Gastroesophageal sphincter (tissue), 4 donors: ENCODE results near the gene GTF2IRD1. TPM values are rescaled to one million over a fixed set of nuclear protein-coding genes. Genes with fewer than 3 reads are reported as not detected.
"Not testable (repeated sequence)": the region's sequence is repeated elsewhere in the genome, so short reads cannot be mapped to it uniquely, and the experiment has no call there.

Experiments used
- ATAC-seq: fragments of 150-250 bp; one replicate; pipeline ENCODE4 v1.9.1; 2016; ENCODE audit warnings: mild to moderate bottlenecking, moderate library complexity
- H3K27ac ChIP-seq, 4 donors: fragments of 200-600 bp; sonication (generic) in 3 of 4; 1 replicate in 3 of 4; 2 replicates in 1 of 4; pipeline ENCODE4 v1.5.1; 2016 to 2019
- H3K27me3 ChIP-seq: fragments of 200-600 bp; sonication (generic); one replicate; pipeline ENCODE4 v1.5.1; 2019
- H3K36me3 ChIP-seq, 2 donors: fragments of 200-600 bp; sonication (generic); one replicate each; pipeline ENCODE4 v1.5.1; 2019; ENCODE audit warnings: control low read depth in 1 of 2
- H3K4me1 ChIP-seq, 3 donors: fragments of 200-600 bp; sonication (generic); 1 replicate in 2 of 3; 2 replicates in 1 of 3; pipeline ENCODE4 v1.5.1; 2016 to 2019; ENCODE audit warnings: control low read depth in 2 of 3
- H3K4me3 ChIP-seq, 2 donors: fragments of 200-600 bp; sonication (generic); one replicate each; pipeline ENCODE4 v1.5.1; 2019; ENCODE audit warnings: mild to moderate bottlenecking in 1 of 2, moderate library complexity in 1 of 2
- H3K9me3 ChIP-seq, 3 donors: fragments of 200-600 bp; sonication (generic); one replicate each; pipeline ENCODE4 v1.5.1; 2017 to 2019; ENCODE audit warnings: control low read depth in 2 of 3
- EP300 ChIP-seq: sonication (generic); formaldehyde crosslinking; IDR thresholded peaks from one replicate; pipeline ENCODE4 v1.6.1; 2017; ENCODE audit warnings: antibody characterized with exemption, mild to moderate bottlenecking
- POLR2A ChIP-seq, 2 donors: fragments of 450-650 bp; IDR thresholded peaks; one replicate each; pipeline ENCODE4 v1.6.1; 2017; ENCODE audit warnings: antibody characterized with exemption in 2 of 2, mild to moderate bottlenecking in 2 of 2, moderate library complexity in 1 of 2
- POLR2AphosphoS5 ChIP-seq: sonication (generic); formaldehyde crosslinking; IDR thresholded peaks from one replicate; pipeline ENCODE4 v1.6.1; 2017; ENCODE audit warnings: antibody characterized with exemption
- WGBS, 2 donors: methylation state at CpG; one replicate each; pipeline ENCODE4 v1.1.5; 2018; ENCODE audit warnings: low coverage in 1 of 2; 5-methylcytosine and 5-hydroxymethylcytosine counted together
- total RNA-seq, 4 donors: library from RNA; depleted of rRNA; stranded (reverse); fragments of >200 nt; gene quantifications; one replicate each; pipeline ENCODE4 v1.1.0, GENCODE V29; 2016
- TF ChIP-seq, protein P1 (sequence below), 4 experiments: fragments of 200-600 bp in 2 of 4; fragments of 450-650 bp in 2 of 4; sonication (generic) in 1 of 4; IDR thresholded peaks; one replicate each; pipeline ENCODE4 v1.5.1; 2017 to 2019; ENCODE audit warnings: antibody characterized with exemption in 4 of 4, mild to moderate bottlenecking in 2 of 4, moderate library complexity in 2 of 4

The GTF2IRD1 gene
- total RNA-seq, 4 donors from 2014 or later: 21.5 to 49.0 (median 28.2) TPM

DNA sequence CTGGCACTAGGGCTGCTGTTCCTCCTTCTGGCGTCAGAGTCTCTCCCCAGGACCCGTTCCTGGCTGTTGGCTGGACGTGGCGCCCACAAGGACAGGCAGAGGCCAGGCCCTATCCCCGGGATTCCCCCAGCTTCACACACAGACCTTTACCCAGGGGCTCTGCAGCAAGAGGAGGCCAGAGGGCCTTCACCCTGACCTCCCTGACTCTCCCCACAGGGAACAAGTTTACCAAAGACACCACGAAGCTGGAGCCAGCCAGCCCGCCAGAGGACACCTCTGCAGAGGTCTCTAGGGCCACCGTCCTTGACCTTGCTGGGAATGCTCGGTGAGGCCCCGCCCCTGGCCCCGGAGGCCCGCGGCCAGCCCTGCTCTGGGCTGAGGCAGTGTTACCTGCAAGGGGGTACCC is 82.2 kb downstream of the GTF2IRD1 start:
- ATAC-seq: no peak
- TF ChIP-seq POLR2AphosphoS5: no peak
- TF ChIP-seq, protein P1, sequence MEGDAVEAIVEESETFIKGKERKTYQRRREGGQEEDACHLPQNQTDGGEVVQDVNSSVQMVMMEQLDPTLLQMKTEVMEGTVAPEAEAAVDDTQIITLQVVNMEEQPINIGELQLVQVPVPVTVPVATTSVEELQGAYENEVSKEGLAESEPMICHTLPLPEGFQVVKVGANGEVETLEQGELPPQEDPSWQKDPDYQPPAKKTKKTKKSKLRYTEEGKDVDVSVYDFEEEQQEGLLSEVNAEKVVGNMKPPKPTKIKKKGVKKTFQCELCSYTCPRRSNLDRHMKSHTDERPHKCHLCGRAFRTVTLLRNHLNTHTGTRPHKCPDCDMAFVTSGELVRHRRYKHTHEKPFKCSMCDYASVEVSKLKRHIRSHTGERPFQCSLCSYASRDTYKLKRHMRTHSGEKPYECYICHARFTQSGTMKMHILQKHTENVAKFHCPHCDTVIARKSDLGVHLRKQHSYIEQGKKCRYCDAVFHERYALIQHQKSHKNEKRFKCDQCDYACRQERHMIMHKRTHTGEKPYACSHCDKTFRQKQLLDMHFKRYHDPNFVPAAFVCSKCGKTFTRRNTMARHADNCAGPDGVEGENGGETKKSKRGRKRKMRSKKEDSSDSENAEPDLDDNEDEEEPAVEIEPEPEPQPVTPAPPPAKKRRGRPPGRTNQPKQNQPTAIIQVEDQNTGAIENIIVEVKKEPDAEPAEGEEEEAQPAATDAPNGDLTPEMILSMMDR (IDR thresholded peaks at IDR 0.05): no peak
- no peak for TF ChIP-seq POLR2A (IDR thresholded peaks at IDR 0.05)
- no peak for TF ChIP-seq EP300
- peaks cover 0 to 11% (median 0%) of the 10 kb centered on the region in 3 donors for H3K4me1 ChIP-seq
- no peaks in the 10 kb centered on the region for H3K27me3 ChIP-seq
- no peaks in the 10 kb centered on the region for H3K9me3 ChIP-seq
- no peak overlapping the region for H3K4me3 ChIP-seq
- peaks cover 0 to 98% of the 10 kb centered on the region in 2 donors for H3K36me3 ChIP-seq
- peak overlapping the region in 2 of 4 donors; percentile 35 to 37 for H3K27ac ChIP-seq
- no CpG with 5 or more reads among the region's 13 CpGs for WGBS, 2 donors

DNA sequence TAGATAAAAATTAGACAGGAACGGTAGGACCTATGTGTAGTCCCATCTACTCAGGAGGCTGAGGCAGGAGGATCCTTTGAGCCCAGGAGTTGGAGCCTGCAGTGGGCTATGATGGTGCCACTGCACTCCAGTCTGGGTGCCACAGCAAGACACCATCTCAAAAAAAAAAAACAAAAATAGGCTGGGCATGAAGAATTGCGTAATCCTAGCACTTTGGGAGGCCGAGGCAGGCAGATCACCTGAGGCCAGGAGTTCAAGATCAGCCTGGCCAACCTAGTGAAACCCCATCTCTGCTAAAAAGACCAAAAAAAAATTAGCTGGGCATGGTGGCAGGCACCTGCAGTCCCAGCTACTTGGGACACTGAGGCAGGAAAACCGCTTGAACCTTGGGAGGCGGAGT is 88.2 kb downstream of the GTF2IRD1 start:
- ATAC-seq, H3K9me3 ChIP-seq, H3K27ac ChIP-seq, H3K4me3 ChIP-seq, H3K4me1 ChIP-seq, H3K27me3 ChIP-seq: not testable (repeated sequence)
- WGBS, 2 donors: 63 to 92% methylated on average over 1 to 2 of the region's 5 CpGs
- peaks cover 0 to 82% of the 10 kb centered on the region in 2 donors for H3K36me3 ChIP-seq

DNA sequence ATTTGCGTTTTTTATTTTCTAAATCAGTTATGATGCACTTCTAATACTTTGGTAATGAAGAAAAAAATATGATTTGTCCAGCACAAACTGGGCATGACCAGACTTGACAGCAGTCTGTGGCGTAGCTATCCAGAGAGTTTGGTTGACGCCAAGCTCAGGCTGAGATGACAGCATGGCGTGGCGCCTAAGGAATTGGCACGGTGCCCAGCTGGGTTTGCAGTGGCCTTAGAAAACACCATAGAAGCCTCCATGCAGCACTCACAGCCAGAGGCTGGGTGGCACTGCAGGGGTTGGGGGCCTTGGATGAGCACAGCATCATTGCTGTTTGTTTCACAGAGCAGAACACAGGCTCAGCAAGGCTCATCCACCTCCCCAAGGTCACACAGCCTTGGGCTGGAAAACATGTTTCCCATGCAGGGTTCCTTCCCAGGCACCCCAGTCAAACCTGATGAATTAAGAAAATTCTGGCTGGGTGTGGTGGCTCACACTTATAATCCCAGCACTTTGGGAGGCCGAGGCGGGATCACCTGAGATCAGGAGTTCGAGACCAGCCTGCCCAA is 88.9 kb downstream of the GTF2IRD1 start:
- no peak for ATAC-seq
- H3K4me1 ChIP-seq: peaks cover 0 to 9% (median 0%) of the 10 kb centered on the region in 3 donors
- no peak overlapping the region for H3K4me3 ChIP-seq
- peaks cover 0 to 82% of the 10 kb centered on the region in 2 donors for H3K36me3 ChIP-seq
- H3K27me3 ChIP-seq: no peaks in the 10 kb centered on the region
- WGBS, 2 donors: 51 to 56% methylated on average over 2 to 8 of the region's 9 CpGs
- TF ChIP-seq, protein P1 (IDR thresholded peaks at IDR 0.05): no peak
- no peak for TF ChIP-seq POLR2A (IDR thresholded peaks at IDR 0.05)
- TF ChIP-seq POLR2AphosphoS5: no peak
- TF ChIP-seq EP300: no peak
- H3K9me3 ChIP-seq: peaks cover 0 to 10% (median 0%) of the 10 kb centered on the region in 3 donors
- no peak overlapping the region for H3K27ac ChIP-seq

DNA sequence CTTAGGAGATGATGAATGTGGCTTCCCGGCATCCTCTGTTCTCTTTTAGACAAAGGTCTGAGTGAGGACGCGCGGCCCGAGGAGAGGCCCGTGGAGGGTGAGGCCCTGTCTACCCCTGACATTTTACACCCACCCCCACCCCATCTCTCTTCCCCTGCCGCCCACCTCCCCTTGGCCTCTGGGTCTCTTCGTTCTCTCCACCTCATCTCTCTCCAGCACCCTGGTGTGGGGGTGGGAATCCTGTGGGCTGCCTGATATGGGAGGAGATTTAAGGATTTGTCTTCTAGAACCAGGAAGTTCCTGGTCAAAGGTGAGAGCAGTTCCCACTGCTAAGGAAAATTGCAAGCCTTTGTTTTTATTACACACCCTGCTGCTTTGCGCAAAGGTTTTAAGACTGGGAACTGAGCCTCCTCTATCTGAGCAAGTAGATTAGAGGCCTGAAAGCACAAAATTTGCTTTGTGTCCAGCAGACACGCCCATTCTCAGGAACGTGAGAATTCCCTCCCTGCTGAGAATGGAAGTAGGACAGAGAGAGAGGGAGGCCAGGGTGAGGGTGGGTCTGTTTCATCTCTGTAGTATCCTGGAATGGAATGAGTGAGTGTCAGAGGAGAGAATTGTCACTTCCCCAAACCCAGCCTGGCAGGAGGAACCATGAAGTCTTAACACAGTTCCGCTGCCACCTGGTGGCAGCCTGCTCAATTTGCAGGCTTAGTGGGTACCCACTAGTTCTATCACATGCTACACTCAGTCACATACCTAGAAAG is 91.2 kb downstream of the GTF2IRD1 start:
- TF ChIP-seq EP300: no peak
- TF ChIP-seq, protein P1 (IDR thresholded peaks at IDR 0.05): peak in 3 of 4 experiments; percentile 43 to 57 (median 50)
- H3K27ac ChIP-seq: no peak overlapping the region
- ATAC-seq: no peak
- no peaks in the 10 kb centered on the region for H3K27me3 ChIP-seq
- H3K36me3 ChIP-seq: peaks cover 0 to 82% of the 10 kb centered on the region in 2 donors
- peaks cover 0 to 10% (median 0%) of the 10 kb centered on the region in 3 donors for H3K9me3 ChIP-seq
- H3K4me1 ChIP-seq: peaks cover 0 to 9% (median 0%) of the 10 kb centered on the region in 3 donors
- WGBS, 2 donors: 83 to 87% methylated on average over 1 to 3 of the region's 12 CpGs
- no peak overlapping the region for H3K4me3 ChIP-seq

DNA sequence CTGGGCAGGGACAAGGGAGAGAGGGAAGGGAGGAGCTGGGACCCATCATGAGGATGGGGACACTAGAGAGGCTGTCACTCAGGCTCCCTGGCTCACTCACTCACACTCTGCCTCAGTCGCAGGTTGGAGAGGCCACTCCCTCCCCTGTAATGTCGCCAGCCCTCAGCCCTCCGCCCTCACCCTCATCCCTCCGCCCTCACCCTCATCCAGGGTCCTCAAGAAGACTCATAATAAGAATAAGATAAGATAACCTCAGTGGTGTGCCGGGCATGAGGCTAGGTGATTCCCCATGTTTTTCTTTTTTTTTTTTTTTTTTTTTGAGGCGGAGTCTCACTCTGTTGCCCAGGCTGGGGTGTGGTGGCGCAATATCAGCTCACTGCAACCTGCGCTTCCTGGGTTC is 92.2 kb downstream of the GTF2IRD1 start:
- H3K27ac ChIP-seq: no peak overlapping the region
- H3K4me1 ChIP-seq: peaks cover 0 to 9% (median 0%) of the 10 kb centered on the region in 3 donors
- TF ChIP-seq, protein P1 (IDR thresholded peaks at IDR 0.05): no peak
- TF ChIP-seq POLR2AphosphoS5 (no peak), EP300 (no peak), POLR2A (IDR thresholded peaks at IDR 0.05) (no peak)
- peaks cover 0 to 10% (median 0%) of the 10 kb centered on the region in 3 donors for H3K9me3 ChIP-seq
- H3K36me3 ChIP-seq: peaks cover 0 to 75% of the 10 kb centered on the region in 2 donors
- 93 to 100% methylated on average over 3 to 5 of the region's 8 CpGs for WGBS, 2 donors
- H3K4me3 ChIP-seq: no peak overlapping the region
- no peak for ATAC-seq
- H3K27me3 ChIP-seq: no peaks in the 10 kb centered on the region

DNA sequence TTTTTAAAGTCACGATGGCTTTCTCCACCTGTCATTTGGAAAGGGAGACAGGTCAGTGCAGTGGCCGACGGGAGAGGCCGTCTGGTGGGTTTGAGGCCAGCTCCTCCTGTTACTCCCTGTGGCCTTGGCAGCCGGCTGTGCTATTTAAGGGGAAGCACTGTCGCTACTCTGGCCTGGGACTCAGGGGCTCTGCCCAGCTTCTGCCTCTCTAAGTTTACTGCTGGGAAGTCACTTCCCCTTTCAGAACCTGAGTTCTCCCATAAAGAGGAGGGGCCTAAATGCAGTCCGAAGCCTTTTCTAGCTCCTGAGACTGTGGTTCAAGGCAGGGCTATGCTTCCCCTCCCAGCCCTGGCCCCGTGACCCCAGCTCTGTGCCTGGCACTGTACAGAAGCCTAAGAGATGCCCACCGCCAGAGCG is 99.9 kb downstream of the GTF2IRD1 start:
- peak; percentile 47 for ATAC-seq
- H3K27ac ChIP-seq, H3K27me3 ChIP-seq, H3K4me1 ChIP-seq, H3K9me3 ChIP-seq, H3K4me3 ChIP-seq: not testable (repeated sequence)
- WGBS, 2 donors: 100% methylated on average over 1 of the region's 10 CpGs; no CpG with 5 or more reads in 1 of the 2 donors
- peaks cover 0 to 74% of the 10 kb centered on the region in 2 donors for H3K36me3 ChIP-seq
